T-helper 2 cell treated with Interferon-gamma antibody and Interleukin-4, amounts not matched to agents 5 μg/mL and 100 μg/mL, for 36 hours (primary cell): ENCODE results near the gene CTXN2.

Experiments
- DNase-seq: peaks from one replicate; pipeline ENCODE4 v3.0.0; 2021; ENCODE audit warnings: low spot score
- H3K27ac Mint-ChIP-seq: one replicate; pipeline ENCODE4 v1.8.0; 2021; ENCODE audit warnings: mild to moderate bottlenecking, mixed read lengths
- H3K27me3 Mint-ChIP-seq: one replicate; pipeline ENCODE4 v1.8.0; 2021; ENCODE audit warnings: low read depth, mixed read lengths
- H3K36me3 Mint-ChIP-seq: one replicate; pipeline ENCODE4 v1.8.0; 2021; ENCODE audit warnings: low read depth, mixed read lengths
- H3K4me1 Mint-ChIP-seq: one replicate; pipeline ENCODE4 v1.8.0; 2021; ENCODE audit warnings: low read depth, mixed read lengths
- H3K4me3 Mint-ChIP-seq: one replicate; pipeline ENCODE4 v1.8.0; 2022; ENCODE audit warnings: mild to moderate bottlenecking, moderate library complexity, mixed read lengths
- H3K9me3 Mint-ChIP-seq: one replicate; pipeline ENCODE4 v1.8.0; 2021; ENCODE audit warnings: mixed read lengths

The CTXN2 gene

GRCh38 chr15:48242535-48242934, 51.1 kb downstream of the CTXN2 start:
- Mint-ChIP-seq H3K27ac (no peak overlapping the region), H3K4me1 (no peaks in the 10 kb centered on the region), H3K9me3 (no peaks in the 10 kb centered on the region), H3K4me3 (no peak overlapping the region), H3K36me3 (no peaks in the 10 kb centered on the region), H3K27me3 (no peaks in the 10 kb centered on the region)
- DNase-seq, result no peak

GRCh38 chr15:48244921-48245320, 53.5 kb downstream of the CTXN2 start:
- H3K9me3 Mint-ChIP-seq, result no peaks in the 10 kb centered on the region
- H3K27ac Mint-ChIP-seq, result no peak overlapping the region
- no peak overlapping the region for H3K4me3 Mint-ChIP-seq
- no peaks in the 10 kb centered on the region for H3K36me3 Mint-ChIP-seq
- no peaks in the 10 kb centered on the region for H3K4me1 Mint-ChIP-seq
- H3K27me3 Mint-ChIP-seq, result peaks cover 2% of the 10 kb centered on the region
- DNase-seq, result no peak

GRCh38 chr15:48248414-48248813, 56.9 kb downstream of the CTXN2 start:
- H3K36me3 Mint-ChIP-seq, result no peaks in the 10 kb centered on the region
- peaks cover 2% of the 10 kb centered on the region for H3K27me3 Mint-ChIP-seq
- no peaks in the 10 kb centered on the region for H3K4me1 Mint-ChIP-seq
- H3K9me3 Mint-ChIP-seq, result no peaks in the 10 kb centered on the region
- H3K4me3 Mint-ChIP-seq, result no peak overlapping the region
- no peak overlapping the region for H3K27ac Mint-ChIP-seq
- DNase-seq, result no peak

- Mint-ChIP-seq H3K9me3 (no peaks in the 10 kb centered on the region), H3K27ac (no peak overlapping the region), H3K27me3 (peaks cover 2% of the 10 kb centered on the region), H3K4me1 (no peaks in the 10 kb centered on the region), H3K4me3 (no peak overlapping the region), H3K36me3 (no peaks in the 10 kb centered on the region)
- no peak for DNase-seq
Observed at GRCh38 chr15:48250640-48251076, 59.2 kb downstream of the CTXN2 start.

GRCh38 chr15:48253172-48253571, 61.7 kb downstream of the CTXN2 start:
- no peaks in the 10 kb centered on the region for H3K36me3 Mint-ChIP-seq
- DNase-seq, result no peak
- H3K27me3 Mint-ChIP-seq, result no peaks in the 10 kb centered on the region
- no peak overlapping the region for H3K27ac Mint-ChIP-seq
- no peaks in the 10 kb centered on the region for H3K9me3 Mint-ChIP-seq
- no peak overlapping the region for H3K4me3 Mint-ChIP-seq
- H3K4me1 Mint-ChIP-seq, result no peaks in the 10 kb centered on the region
